GM18868 (cell line): Measurements from ENCODE around the gene FLT4.

Experiments used
- ATAC-seq: cut with Tn5 transposase; IDR thresholded peaks from one replicate; pipeline ENCODE4 v1.9.1; 2021; ENCODE audit warnings: mild to moderate bottlenecking, moderate library complexity; ENCODE audit not compliant: unreplicated experiment

FLT4 gene

GRCh38 chr5:180643191-180643851 is 6.1 kb downstream of the FLT4 start:
- ATAC-seq = no peak

GRCh38 chr5:180642779-180643178 is 6.6 kb downstream of the FLT4 start:
- no peak for ATAC-seq

- no peak for ATAC-seq
Observed at GRCh38 chr5:180642181-180642775, 7.1 kb downstream of the FLT4 start.

GRCh38 chr5:180641566-180641900 is 7.9 kb downstream of the FLT4 start:
- ATAC-seq = no peak

GRCh38 chr5:180640861-180641565 is 8.4 kb downstream of the FLT4 start:
- ATAC-seq = no peak

GRCh38 chr5:180640611-180640860 is 8.9 kb downstream of the FLT4 start:
- no peak for ATAC-seq

GRCh38 chr5:180639741-180640610 is 9.4 kb downstream of the FLT4 start:
- no peak for ATAC-seq

- ATAC-seq = no peak
Observed at GRCh38 chr5:180639287-180639686, 10.1 kb downstream of the FLT4 start.

GRCh38 chr5:180637962-180638680 is 11.3 kb downstream of the FLT4 start:
- ATAC-seq = no peak

GRCh38 chr5:180636403-180637075 is 12.9 kb downstream of the FLT4 start:
- no peak for ATAC-seq

GRCh38 chr5:180636016-180636402 is 13.4 kb downstream of the FLT4 start:
- no peak for ATAC-seq

GRCh38 chr5:180633283-180634177 is 15.9 kb downstream of the FLT4 start:
- ATAC-seq = no peak

- no peak for ATAC-seq
Observed at GRCh38 chr5:180632768-180633167, 16.6 kb downstream of the FLT4 start.

- ATAC-seq = no peak
Observed at GRCh38 chr5:180631549-180632383, 17.6 kb downstream of the FLT4 start.

GRCh38 chr5:180630426-180630825 is 19.0 kb downstream of the FLT4 start:
- no peak for ATAC-seq

GRCh38 chr5:180629831-180630382 is 19.5 kb downstream of the FLT4 start:
- ATAC-seq = no peak

- no peak for ATAC-seq
Observed at GRCh38 chr5:180628827-180629750, 20.3 kb downstream of the FLT4 start.
